Measurements from ENCODE around the gene CHRNA10.
"Not testable (repeated sequence)": the region's sequence is repeated elsewhere in the genome, so short reads cannot be mapped to it uniquely, and the experiment has no call there.

CHRNA10 gene

GRCh38 chr11:3659595-3660515 is 11.3 kb downstream of the CHRNA10 start:
- ChIA-PET CTCF (no interaction called here), POLR2A (ENCODE audit: low non-redundant PET) (no interaction called here)
- H3K27ac ChIP-seq = no peak overlapping the region
- TF ChIP-seq CTCF (conservative IDR thresholded peaks at IDR 0.05; ENCODE audit: low read depth) = no peak
- DNase-seq (ENCODE audit: low spot score) = no peak

- TF ChIP-seq CTCF (conservative IDR thresholded peaks at IDR 0.05; ENCODE audit: low read depth) = no peak
- DNase-seq (ENCODE audit: low spot score) = no peak
- CTCF ChIA-PET = no interaction called here
- H3K27ac ChIP-seq = no peak overlapping the region
- POLR2A ChIA-PET (ENCODE audit: low non-redundant PET) = no interaction called here
Measured at GRCh38 chr11:3658252-3658651, 12.9 kb downstream of the CHRNA10 start.

- CTCF ChIA-PET; H3K27ac ChIP-seq; DNase-seq (ENCODE audit: low spot score); POLR2A ChIA-PET (ENCODE audit: low non-redundant PET): not testable (repeated sequence)
Measured at GRCh38 chr11:3657331-3657730, 13.9 kb downstream of the CHRNA10 start.

GRCh38 chr11:3655547-3655946 is 15.6 kb downstream of the CHRNA10 start:
- ChIA-PET CTCF (no interaction called here), POLR2A (ENCODE audit: low non-redundant PET) (no interaction called here)
- no peak for DNase-seq (ENCODE audit: low spot score)
- no peak for TF ChIP-seq CTCF (conservative IDR thresholded peaks at IDR 0.05; ENCODE audit: low read depth)
- no peak overlapping the region for H3K27ac ChIP-seq

GRCh38 chr11:3652514-3652913 is 18.7 kb downstream of the CHRNA10 start:
- H3K27ac ChIP-seq; POLR2A ChIA-PET (ENCODE audit: low non-redundant PET); DNase-seq (ENCODE audit: low spot score); CTCF ChIA-PET: not testable (repeated sequence)

GRCh38 chr11:3649374-3649773 is 21.8 kb downstream of the CHRNA10 start:
- POLR2A ChIA-PET (ENCODE audit: low non-redundant PET); CTCF ChIA-PET; DNase-seq (ENCODE audit: low spot score); H3K27ac ChIP-seq: not testable (repeated sequence)

GRCh38 chr11:3648843-3649242 is 22.3 kb downstream of the CHRNA10 start:
- H3K27ac ChIP-seq; CTCF ChIA-PET; POLR2A ChIA-PET (ENCODE audit: low non-redundant PET); DNase-seq (ENCODE audit: low spot score): not testable (repeated sequence)

GRCh38 chr11:3645552-3645951 is 25.6 kb downstream of the CHRNA10 start:
- TF ChIP-seq CTCF (conservative IDR thresholded peaks at IDR 0.05; ENCODE audit: low read depth) = no peak
- POLR2A ChIA-PET (ENCODE audit: low non-redundant PET) = no interaction called here
- H3K27ac ChIP-seq = no peak overlapping the region
- no peak for DNase-seq (ENCODE audit: low spot score)
- CTCF ChIA-PET = no interaction called here

- ChIA-PET POLR2A (ENCODE audit: low non-redundant PET) (no interaction called here), CTCF (no interaction called here)
- no peak within 1 kb of the TSS for H3K27ac ChIP-seq
- TF ChIP-seq CTCF (conservative IDR thresholded peaks at IDR 0.05; ENCODE audit: low read depth) = no peak
- DNase-seq (ENCODE audit: low spot score) = no peak
Measured at GRCh38 chr11:3644817-3645235, 26.4 kb downstream of the CHRNA10 start, which contains the start of gene ART1. Gene ART1 (plus strand): TSS chr11:3645128. CDS start chr11:3659214, 14,086 bp downstream.

- CTCF ChIA-PET = interaction anchor here (0.6 kb wide), 1 partner anchor 235 kb away, joined by 3 read pairs; no protein-coding TSS in a partner anchor
- DNase-seq (ENCODE audit: low spot score); POLR2A ChIA-PET (ENCODE audit: low non-redundant PET); H3K27ac ChIP-seq: not testable (repeated sequence)
Measured at GRCh38 chr11:3643102-3643546, 28.1 kb downstream of the CHRNA10 start.
